GM18517 (cell line): ENCODE data around the gene TRIM22.
"Not testable (repeated sequence)": the region's sequence is repeated elsewhere in the genome, so short reads cannot be mapped to it uniquely, and the experiment has no call there.

Experiments used
- ATAC-seq: cut with Tn5 transposase; IDR thresholded peaks from one replicate; pipeline ENCODE4 v1.9.1; 2021; ENCODE audit warnings: mild to moderate bottlenecking, moderate library complexity; ENCODE audit not compliant: unreplicated experiment

Gene TRIM22

DNA sequence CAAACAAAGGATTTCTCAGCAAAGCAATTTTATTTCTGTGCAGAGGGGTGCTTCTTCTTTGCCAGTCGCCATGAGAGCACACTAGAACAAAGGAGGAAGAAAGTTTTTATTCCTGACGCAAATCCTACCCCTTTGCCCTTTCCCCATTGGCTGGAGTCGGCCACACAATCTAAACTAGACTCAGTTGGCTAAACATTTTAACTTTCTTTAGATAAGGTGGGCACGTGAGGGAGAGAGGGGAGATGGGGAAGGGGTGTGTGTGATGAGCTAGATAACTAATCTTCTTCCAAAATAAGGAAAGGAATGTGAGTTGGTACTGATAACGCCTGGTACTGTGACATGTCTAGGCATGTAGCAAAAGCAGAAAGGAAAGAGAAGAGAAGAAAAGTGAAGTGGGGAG is 626 bp downstream of the TRIM22 start:
- no peak for ATAC-seq

DNA sequence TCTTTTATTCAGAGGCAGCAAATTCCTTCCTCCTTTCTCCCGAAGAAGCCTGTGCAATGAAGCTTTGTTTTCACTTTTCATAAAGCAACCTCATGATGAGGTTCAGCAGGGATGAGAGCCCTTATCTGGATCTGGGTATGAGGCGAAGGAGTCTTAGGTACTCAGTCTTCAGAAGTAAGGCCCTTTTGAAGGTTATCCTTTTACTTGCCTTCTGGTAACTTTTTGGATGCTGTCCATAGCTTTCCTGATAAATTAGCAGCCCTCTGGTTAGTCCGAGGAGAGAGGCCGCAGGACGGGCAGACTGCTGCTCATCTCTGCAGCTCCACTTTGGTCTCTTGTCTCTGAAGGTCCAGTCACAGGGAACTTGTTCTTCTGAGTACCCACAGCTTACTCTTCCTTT is 1.1 kb downstream of the TRIM22 start:
- ATAC-seq = no peak

GRCh38 chr11:5691238-5691963 is 1.8 kb downstream of the TRIM22 start:
- ATAC-seq = not testable (repeated sequence)

DNA sequence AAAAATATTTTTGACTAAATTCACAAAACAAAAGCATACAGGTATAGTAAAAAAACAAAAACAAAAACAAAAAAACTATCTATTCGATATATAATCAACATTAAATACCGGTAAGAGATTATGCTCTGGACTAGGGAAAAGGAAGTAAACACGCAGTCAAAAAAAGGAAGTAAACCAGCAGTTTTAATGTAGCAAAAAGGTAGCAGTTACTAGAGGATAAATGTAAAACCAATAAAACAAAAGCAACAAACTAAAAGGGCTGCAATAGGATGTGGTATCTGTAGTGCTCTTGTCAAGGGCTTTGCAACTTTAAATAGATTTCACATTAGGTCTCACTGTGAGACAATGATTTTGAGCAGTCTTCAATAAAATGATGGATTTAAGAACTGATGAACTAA is 2.4 kb downstream of the TRIM22 start:
- ATAC-seq = no peak

- no peak for ATAC-seq
Measured at GRCh38 chr11:5694642-5695041, 5.1 kb downstream of the TRIM22 start.

- ATAC-seq = no peak
Measured at GRCh38 chr11:5695580-5695979, 6.0 kb downstream of the TRIM22 start.

- ATAC-seq = no peak
Measured at GRCh38 chr11:5696210-5696609, 6.6 kb downstream of the TRIM22 start.

- ATAC-seq = no peak
Measured at GRCh38 chr11:5698281-5698680, 8.7 kb downstream of the TRIM22 start.

GRCh38 chr11:5700421-5701054 is 10.9 kb downstream of the TRIM22 start:
- ATAC-seq = no peak

DNA sequence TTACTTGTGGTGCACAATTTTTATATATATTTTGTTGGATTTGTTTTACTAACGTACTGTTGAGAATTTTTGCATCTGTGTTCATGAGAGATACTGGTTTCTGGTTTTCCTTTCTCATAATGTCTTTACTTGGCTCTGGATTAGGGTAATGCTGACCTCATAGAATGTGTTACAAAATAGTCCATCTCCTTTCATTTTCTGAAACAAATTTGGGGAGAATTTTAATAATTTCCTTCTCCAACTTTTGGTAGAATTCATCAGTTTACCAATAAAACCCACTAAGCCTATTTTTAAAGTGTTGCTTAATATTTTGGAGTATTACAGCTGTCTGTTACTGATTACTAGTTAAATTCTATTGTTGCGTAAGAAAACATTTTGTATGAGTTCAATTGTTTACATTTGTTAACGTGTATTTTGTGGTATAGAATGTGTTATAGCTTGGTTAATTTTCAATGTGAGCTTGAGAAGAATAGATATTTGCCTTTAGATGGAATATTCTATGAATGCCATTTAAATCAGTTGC is 11.5 kb downstream of the TRIM22 start:
- ATAC-seq = no peak

- ATAC-seq = peak; percentile 82
Measured at GRCh38 chr11:5703741-5704536, 14.3 kb downstream of the TRIM22 start.

GRCh38 chr11:5705688-5706087 is 16.1 kb downstream of the TRIM22 start:
- no peak for ATAC-seq

DNA sequence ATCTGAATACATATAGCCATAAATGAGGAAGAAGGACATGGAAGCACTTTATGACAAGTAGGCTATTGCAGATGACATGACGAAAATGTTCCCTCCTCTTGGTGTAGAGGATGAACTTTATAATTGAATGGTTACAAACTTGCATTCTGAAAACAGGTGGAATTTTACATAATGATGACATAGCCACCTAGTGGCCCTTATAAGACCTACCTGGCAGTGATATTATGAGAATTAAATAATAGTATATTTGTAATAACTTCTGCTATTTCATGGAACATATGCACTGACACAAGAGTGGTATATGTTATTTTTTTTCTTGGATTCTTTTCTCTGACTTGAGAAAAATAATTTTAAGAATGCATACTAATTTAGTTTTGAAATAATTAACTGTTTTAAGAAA is 22.9 kb downstream of the TRIM22 start:
- ATAC-seq = no peak

DNA sequence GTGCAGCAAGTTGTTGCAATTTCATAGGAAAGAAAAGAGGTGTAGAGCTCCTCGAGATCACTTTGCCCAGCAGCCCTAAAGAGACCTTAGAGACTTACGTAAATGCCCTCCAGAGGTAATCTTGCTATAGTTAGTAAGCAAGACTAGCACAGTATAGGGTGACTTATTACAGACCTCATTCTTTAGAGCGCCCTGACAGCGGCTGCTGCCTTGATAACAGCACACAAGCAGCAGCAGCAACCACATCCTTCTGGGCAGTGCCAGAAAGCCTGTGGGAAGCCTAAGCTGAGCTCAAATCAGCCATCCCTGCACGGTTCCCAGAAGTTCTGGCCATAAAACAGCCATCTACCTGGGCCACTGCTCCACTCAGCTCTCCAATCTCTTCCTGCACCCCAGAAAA is 24.1 kb downstream of the TRIM22 start:
- ATAC-seq = no peak

DNA sequence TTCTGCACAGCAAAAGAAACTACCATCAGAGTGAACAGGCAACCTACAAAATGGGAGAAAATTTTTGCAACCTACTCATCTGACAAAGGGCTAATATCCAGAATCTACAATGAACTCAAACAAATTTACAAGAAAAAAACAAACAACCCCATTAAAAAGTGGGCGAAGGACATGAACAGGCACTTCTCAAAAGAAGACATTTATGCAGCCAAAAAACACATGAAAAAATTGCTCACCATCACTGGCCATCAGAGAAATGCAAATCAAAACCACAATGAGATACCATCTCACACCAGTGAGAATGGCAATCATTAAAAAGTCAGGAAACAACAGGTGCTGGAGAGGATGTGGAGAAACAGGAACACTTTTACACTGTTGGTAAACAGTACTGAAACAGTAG is 26.9 kb downstream of the TRIM22 start:
- ATAC-seq = not testable (repeated sequence)

DNA sequence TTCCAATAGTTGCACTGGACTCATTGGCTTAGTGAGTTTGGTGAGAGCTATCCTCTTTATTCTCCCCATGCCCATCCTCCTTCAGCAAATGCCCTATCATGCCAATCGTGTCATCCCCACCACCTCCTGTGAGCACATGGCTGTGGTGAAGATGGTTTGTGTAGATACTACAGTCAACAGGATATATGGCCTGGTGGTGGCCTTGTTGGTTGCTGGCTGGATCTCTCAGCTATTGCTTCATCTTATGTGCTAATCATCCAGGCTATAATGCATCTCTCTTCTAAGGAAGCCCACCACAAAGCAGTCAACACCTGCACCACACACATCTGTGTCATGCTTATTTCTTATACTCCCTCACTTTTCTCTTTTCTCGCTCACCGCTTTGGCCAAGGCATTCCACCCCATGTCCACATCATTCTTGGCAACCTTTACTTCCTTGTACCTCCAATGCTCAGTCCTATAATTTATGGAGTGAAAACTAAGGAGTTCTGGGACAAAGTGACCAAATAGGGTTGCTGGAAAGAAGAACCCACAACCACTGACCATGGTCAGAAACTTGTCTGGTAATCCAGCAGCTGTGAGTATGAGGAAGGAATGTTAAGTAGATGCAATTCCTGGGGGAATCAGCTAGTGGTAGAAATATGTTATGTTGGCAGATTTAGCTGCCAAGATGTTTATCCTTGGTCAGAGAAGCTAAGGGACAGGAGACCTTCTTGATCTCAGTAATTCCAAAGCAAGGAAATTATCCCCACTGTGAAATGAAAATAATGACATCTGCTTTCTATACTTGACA is 30.3 kb downstream of the TRIM22 start:
- ATAC-seq = no peak

- no peak for ATAC-seq
Measured at GRCh38 chr11:5722622-5723021, 33.0 kb downstream of the TRIM22 start.

GRCh38 chr11:5726351-5726750 is 36.8 kb downstream of the TRIM22 start:
- no peak for ATAC-seq

- no peak for ATAC-seq
Measured at GRCh38 chr11:5727691-5728090, 38.1 kb downstream of the TRIM22 start.

DNA sequence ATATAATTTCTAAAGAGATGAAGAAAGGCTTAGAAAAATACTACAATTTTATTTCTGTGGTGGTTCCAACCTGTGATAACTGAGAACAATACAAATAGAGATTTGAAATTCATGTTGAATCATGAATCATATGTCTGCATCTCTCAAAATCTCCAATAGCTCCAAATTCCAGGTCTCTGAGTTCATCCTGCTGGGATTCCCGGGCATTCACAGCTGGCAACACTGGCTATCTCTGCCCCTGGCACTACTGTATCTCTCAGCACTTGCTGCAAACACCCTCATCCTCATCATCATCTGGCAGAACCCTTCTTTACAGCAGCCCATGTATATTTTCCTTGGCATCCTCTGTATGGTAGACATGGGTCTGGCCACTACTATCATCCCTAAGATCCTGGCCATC is 46.8 kb downstream of the TRIM22 start, which contains the start of gene OR56B1:
Gene OR56B1, plus strand, starts transcription at position 53 of the 400 bp plus-strand sequence. Its CDS starts 69 bp downstream, at position 122.
- no peak for ATAC-seq

- ATAC-seq = no peak
Measured at GRCh38 chr11:5737091-5737490, 47.5 kb downstream of the TRIM22 start.
